ENCODE results near the gene PIK3CB.

- TF ChIP-seq YY1 (IDR thresholded peaks at IDR 0.05) = no peak
- TF ChIP-seq CTCF (IDR thresholded peaks at IDR 0.05; ENCODE audit: low read depth, low read length, missing input control) = no peak
- no peak for TF ChIP-seq REST (IDR thresholded peaks at IDR 0.05)
- TF ChIP-seq JUND (IDR thresholded peaks at IDR 0.05) = no peak
- TF ChIP-seq SP1 (IDR thresholded peaks at IDR 0.05) = no peak
- TF ChIP-seq RAD21 (IDR thresholded peaks at IDR 0.05) = no peak
- no peak for TF ChIP-seq MAX (IDR thresholded peaks at IDR 0.05)
- no peak for TF ChIP-seq ZBTB33 (IDR thresholded peaks at IDR 0.05)
- TF ChIP-seq NR2F2 (IDR thresholded peaks at IDR 0.05) = no peak
- TF ChIP-seq GABPA (IDR thresholded peaks at IDR 0.05 in 1 of 2, conservative IDR thresholded peaks at IDR 0.05 in 1 of 2) = no peak
- no peak for TF ChIP-seq EGR1 (IDR thresholded peaks at IDR 0.05; ENCODE audit: low read depth in 2 of 2)
- TF ChIP-seq TAF1 (conservative IDR thresholded peaks at IDR 0.05) = no peak
These were observed 185.6 kb downstream of the PIK3CB start for GRCh38 chr3:138649134-138649533.

All from liver (tissue), 3 donors.